Nephron (organoid): ENCODE results near the gene UGT2B10.

Experiments used
- H3K27ac Mint-ChIP-seq, 3 experiments: 2 replicates each; pipeline ENCODE4 v1.8.0; 2020; ENCODE audit warnings: mixed read lengths in 3 of 3, mild to moderate bottlenecking in 2 of 3, moderate library complexity in 1 of 3
- H3K27me3 Mint-ChIP-seq: 2 replicates; pipeline ENCODE4 v1.8.0; 2021; ENCODE audit warnings: low read depth, mild to moderate bottlenecking, moderate library complexity, mixed read lengths
- H3K36me3 Mint-ChIP-seq: 2 replicates; pipeline ENCODE4 v1.8.0; 2020; ENCODE audit warnings: low read depth, mixed read lengths
- H3K4me1 Mint-ChIP-seq: 2 replicates; pipeline ENCODE4 v1.8.0; 2020; ENCODE audit warnings: mixed read lengths
- H3K4me3 Mint-ChIP-seq, 3 experiments: 2 replicates each; pipeline ENCODE4 v1.8.0; 2020; ENCODE audit warnings: mild to moderate bottlenecking in 3 of 3, mixed read lengths in 3 of 3, moderate library complexity in 2 of 3
- H3K9me3 Mint-ChIP-seq: 2 replicates; pipeline ENCODE4 v1.8.0; 2020; ENCODE audit warnings: mixed read lengths
- TF ChIP-seq, protein P1 (sequence below), 3 experiments: fragments of 200-600 bp; sonication (generic); IDR thresholded peaks; one replicate each; pipeline ENCODE4 v1.5.0; 2021; ENCODE audit warnings: antibody characterized with exemption in 3 of 3; ENCODE audit not compliant: unreplicated experiment in 3 of 3

Gene UGT2B10

DNA sequence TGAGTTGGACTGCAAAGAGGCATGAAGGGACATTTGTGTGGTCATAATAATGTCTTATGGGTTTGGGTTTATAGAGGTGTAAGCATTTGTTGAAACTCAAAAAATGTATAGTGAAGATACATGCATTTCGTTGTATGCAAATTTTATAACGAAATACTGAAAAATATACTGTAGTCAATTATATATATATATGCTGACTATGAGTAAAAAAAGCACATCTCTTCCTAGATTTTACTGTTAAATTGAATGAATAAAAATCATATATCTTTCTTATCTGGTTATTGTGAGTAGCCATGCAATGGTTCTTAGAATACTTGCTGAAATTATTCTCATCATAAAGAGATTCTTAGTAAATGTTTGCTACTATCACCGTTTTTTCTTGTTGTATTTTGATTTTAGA, 34.5 kb downstream of the UGT2B10 start:
- Mint-ChIP-seq H3K27ac (no peak overlapping the region), H3K27me3 (no peaks in the 10 kb centered on the region), H3K4me3 (no peak overlapping the region), H3K9me3 (peaks cover 16% of the 10 kb centered on the region), H3K36me3 (no peaks in the 10 kb centered on the region), H3K4me1 (no peaks in the 10 kb centered on the region)
- TF ChIP-seq, protein P1, sequence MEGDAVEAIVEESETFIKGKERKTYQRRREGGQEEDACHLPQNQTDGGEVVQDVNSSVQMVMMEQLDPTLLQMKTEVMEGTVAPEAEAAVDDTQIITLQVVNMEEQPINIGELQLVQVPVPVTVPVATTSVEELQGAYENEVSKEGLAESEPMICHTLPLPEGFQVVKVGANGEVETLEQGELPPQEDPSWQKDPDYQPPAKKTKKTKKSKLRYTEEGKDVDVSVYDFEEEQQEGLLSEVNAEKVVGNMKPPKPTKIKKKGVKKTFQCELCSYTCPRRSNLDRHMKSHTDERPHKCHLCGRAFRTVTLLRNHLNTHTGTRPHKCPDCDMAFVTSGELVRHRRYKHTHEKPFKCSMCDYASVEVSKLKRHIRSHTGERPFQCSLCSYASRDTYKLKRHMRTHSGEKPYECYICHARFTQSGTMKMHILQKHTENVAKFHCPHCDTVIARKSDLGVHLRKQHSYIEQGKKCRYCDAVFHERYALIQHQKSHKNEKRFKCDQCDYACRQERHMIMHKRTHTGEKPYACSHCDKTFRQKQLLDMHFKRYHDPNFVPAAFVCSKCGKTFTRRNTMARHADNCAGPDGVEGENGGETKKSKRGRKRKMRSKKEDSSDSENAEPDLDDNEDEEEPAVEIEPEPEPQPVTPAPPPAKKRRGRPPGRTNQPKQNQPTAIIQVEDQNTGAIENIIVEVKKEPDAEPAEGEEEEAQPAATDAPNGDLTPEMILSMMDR (IDR thresholded peaks at IDR 0.05; ENCODE audit: unreplicated experiment in 3 of 3), result no peak

DNA sequence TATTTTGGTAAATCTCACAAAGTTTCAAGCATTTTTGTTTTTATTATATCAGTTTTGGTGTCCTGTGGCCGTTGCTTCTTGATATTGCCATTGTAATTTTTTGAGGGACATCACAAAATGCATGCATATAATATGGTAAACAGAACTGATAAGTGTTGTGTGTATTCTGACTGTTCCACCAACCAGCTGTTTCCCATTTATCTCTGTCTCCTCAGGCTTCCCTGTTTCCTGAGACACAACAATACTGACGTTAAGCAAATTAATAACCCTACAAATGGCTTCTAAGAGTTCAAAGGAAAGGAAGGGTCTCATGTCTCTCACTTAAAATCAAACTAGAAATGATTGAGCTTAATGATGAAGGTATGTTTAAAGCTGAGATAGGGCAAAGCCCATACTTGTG, 40.0 kb downstream of the UGT2B10 start:
- Mint-ChIP-seq H3K27me3 (no peaks in the 10 kb centered on the region), H3K27ac (no peak overlapping the region), H3K4me3 (no peak overlapping the region), H3K9me3 (peaks cover 15% of the 10 kb centered on the region), H3K4me1 (no peaks in the 10 kb centered on the region), H3K36me3 (no peaks in the 10 kb centered on the region)
- TF ChIP-seq, protein P1 (IDR thresholded peaks at IDR 0.05; ENCODE audit: unreplicated experiment in 3 of 3), result no peak

DNA sequence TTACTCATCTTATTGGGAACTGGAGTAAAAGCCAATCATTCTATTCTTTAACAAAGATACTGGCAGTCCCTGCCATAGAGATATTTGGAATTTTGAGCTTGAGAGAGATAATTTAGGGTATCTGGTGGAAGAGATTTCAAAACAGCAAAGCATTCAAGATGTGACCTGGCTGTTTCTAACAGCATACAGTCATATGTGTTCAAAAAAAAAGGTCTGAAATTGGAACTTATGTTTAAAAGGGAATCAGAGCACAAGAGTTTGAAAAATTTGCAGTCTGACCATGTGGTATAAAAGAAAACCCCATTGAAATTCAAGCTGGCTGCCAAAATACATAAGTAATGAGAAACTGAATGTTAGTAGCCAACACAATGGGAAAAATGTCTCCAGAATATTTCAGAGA, 42.2 kb downstream of the UGT2B10 start:
- Mint-ChIP-seq H3K36me3 (no peaks in the 10 kb centered on the region), H3K4me3 (no peak overlapping the region), H3K9me3 (peaks cover 15% of the 10 kb centered on the region), H3K27me3 (no peaks in the 10 kb centered on the region), H3K4me1 (no peaks in the 10 kb centered on the region), H3K27ac (no peak overlapping the region)
- TF ChIP-seq, protein P1 (IDR thresholded peaks at IDR 0.05; ENCODE audit: unreplicated experiment in 3 of 3), result no peak

DNA sequence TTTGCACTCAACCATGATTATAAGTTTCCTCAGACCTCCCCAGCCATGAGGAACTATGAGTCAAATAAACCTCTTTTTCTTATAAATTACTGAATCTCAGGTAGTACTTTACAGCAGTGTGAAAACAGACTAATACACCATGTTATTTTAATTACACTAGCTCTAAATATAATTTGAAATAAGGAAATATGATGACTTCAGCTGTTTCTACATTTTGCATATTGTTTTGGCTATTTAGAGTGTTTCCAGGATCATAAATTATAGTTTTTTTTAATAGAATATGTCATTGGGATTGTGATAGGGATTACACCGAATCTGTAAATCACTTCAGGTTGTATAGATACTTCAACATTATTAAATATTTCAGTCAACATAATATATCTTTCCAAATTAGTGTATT, 43.9 kb downstream of the UGT2B10 start:
- Mint-ChIP-seq H3K27me3 (no peaks in the 10 kb centered on the region), H3K4me3 (no peak overlapping the region), H3K36me3 (no peaks in the 10 kb centered on the region), H3K27ac (no peak overlapping the region), H3K4me1 (peaks cover 3% of the 10 kb centered on the region), H3K9me3 (peaks cover 15% of the 10 kb centered on the region)
- TF ChIP-seq, protein P1 (IDR thresholded peaks at IDR 0.05; ENCODE audit: unreplicated experiment in 3 of 3), result no peak

DNA sequence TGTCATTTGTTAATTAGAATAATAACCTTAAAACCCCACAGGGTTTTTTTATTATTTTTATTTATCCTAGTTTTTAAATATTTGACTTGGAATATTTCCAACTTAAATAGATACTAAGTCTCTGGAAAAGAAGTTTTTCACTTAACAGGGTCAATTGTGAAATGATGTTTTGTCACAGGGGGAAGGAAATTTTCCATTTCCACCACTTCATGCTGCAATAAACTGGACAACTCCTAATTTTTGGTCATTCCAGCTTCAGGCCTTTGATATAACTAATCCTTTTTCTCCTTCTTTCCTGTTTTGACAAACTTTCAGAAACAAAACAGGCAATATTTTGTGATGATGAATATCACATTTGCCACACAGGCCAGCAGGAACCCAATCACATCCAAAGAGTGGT, 45.3 kb downstream of the UGT2B10 start:
- Mint-ChIP-seq H3K27ac (no peak overlapping the region), H3K4me3 (no peak overlapping the region), H3K9me3 (peaks cover 15% of the 10 kb centered on the region), H3K27me3 (no peaks in the 10 kb centered on the region), H3K4me1 (peaks cover 10% of the 10 kb centered on the region), H3K36me3 (no peaks in the 10 kb centered on the region)
- TF ChIP-seq, protein P1 (IDR thresholded peaks at IDR 0.05; ENCODE audit: unreplicated experiment in 3 of 3), result no peak

DNA sequence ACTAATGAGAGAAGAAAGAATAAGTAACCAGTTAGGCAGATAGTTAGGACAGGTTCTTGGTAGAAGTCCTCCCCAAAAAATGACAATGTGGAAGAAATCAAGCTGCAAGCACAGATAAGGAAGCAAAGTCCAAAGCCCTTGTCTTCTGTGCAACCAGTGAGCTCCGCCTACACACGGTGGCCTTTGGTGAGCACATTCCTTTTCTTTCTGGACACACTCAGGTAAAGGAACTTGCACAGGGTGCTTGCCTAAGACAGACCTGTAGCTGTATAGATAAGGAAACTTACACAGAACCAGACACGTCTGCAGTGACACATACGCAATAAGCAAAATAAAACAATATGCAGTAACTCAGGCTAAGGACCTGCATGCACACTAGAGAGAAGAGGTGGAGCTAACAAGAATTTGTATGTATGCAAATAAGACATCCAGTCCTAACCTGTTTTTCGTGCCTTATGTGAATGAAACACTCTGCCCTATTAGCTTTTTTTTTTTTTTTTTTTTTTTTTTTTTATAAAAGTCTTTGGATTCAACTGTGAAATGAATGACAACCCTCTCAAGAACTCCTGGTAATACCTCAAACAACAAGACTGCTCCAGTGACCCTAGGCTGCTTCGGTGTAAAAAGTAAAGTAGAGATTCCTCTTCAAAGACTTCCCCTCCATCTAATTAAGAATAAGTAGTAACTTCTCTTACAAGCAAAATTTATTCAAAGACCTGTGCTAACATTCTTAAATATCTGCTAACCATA, 48.8 kb downstream of the UGT2B10 start:
- peak overlapping the region; percentile 59 to 93 (median 71) for H3K27ac Mint-ChIP-seq
- no peaks in the 10 kb centered on the region for H3K27me3 Mint-ChIP-seq
- peaks cover 10% of the 10 kb centered on the region for H3K4me1 Mint-ChIP-seq
- no peaks in the 10 kb centered on the region for H3K9me3 Mint-ChIP-seq
- H3K36me3 Mint-ChIP-seq, result no peaks in the 10 kb centered on the region
- no peak overlapping the region for H3K4me3 Mint-ChIP-seq
- TF ChIP-seq, protein P1 (IDR thresholded peaks at IDR 0.05; ENCODE audit: unreplicated experiment in 3 of 3), result no peak
